Putamen (tissue), 1 donor: ENCODE data around the gene POLR3A.
"Not testable (repeated sequence)": the region's sequence is repeated elsewhere in the genome, so short reads cannot be mapped to it uniquely, and the experiment has no call there.

ENCODE experiments used
- DNase-seq: peaks from one replicate; pipeline ENCODE4 v3.0.0-alpha.2; 2016; ENCODE audit warnings: low spot score

POLR3A gene

GRCh38 chr10:78019264-78019663 is 10.1 kb downstream of the POLR3A start:
- DNase-seq, result no peak

GRCh38 chr10:78017856-78018255 is 11.5 kb downstream of the POLR3A start:
- no peak for DNase-seq

- DNase-seq, result no peak
Measured at GRCh38 chr10:78015546-78015945, 13.8 kb downstream of the POLR3A start.

GRCh38 chr10:78013564-78013963 is 15.8 kb downstream of the POLR3A start:
- DNase-seq, result no peak

- no peak for DNase-seq
Measured at GRCh38 chr10:78011065-78011464, 18.2 kb downstream of the POLR3A start.

- no peak for DNase-seq
Measured at GRCh38 chr10:78010278-78010677, 19.0 kb downstream of the POLR3A start.

- DNase-seq, result no peak
Measured at GRCh38 chr10:78009662-78010061, 19.7 kb downstream of the POLR3A start.

- DNase-seq, result no peak
Measured at GRCh38 chr10:78007172-78007571, 22.1 kb downstream of the POLR3A start.

- no peak for DNase-seq
Measured at GRCh38 chr10:78004215-78005026, 24.9 kb downstream of the POLR3A start.

- no peak for DNase-seq
Measured at GRCh38 chr10:78002541-78003288, 26.6 kb downstream of the POLR3A start.

GRCh38 chr10:78000956-78001472 is 28.3 kb downstream of the POLR3A start:
- no peak for DNase-seq

GRCh38 chr10:78000206-78000605 is 29.1 kb downstream of the POLR3A start:
- DNase-seq, result no peak

- not testable (repeated sequence) for DNase-seq
Measured at GRCh38 chr10:77998780-77999179, 30.5 kb downstream of the POLR3A start.

GRCh38 chr10:77993620-77994019 is 35.7 kb downstream of the POLR3A start:
- DNase-seq, result no peak

- no peak for DNase-seq
Measured at GRCh38 chr10:77989081-77989724, 40.1 kb downstream of the POLR3A start.

GRCh38 chr10:77987671-77988255 is 41.6 kb downstream of the POLR3A start:
- no peak for DNase-seq

- no peak for DNase-seq
Measured at GRCh38 chr10:77984986-77985385, 44.3 kb downstream of the POLR3A start.

- peak; percentile 64 for DNase-seq
Measured at GRCh38 chr10:77983384-77984341, 45.7 kb downstream of the POLR3A start.

- no peak for DNase-seq
Measured at GRCh38 chr10:77981281-77981680, 48.0 kb downstream of the POLR3A start.

- DNase-seq, result no peak
Measured at GRCh38 chr10:77979221-77979620, 50.1 kb downstream of the POLR3A start.

GRCh38 chr10:77978360-77978759 is 51.0 kb downstream of the POLR3A start:
- DNase-seq, result no peak
